ENCODE results near the gene FAM3D. TPM values are rescaled to one million over a fixed set of nuclear protein-coding genes. Genes with fewer than 3 reads are reported as not detected.

The FAM3D gene
- total RNA-seq, 1 donor from 2014 or later = not detected

- DNase-seq (ENCODE audit: low spot score) = no peak
Observed at GRCh38 chr3:58656631-58657030, 9.9 kb downstream of the FAM3D start.

- no peak for DNase-seq (ENCODE audit: low spot score)
Observed at GRCh38 chr3:58654466-58654865, 12.1 kb downstream of the FAM3D start.

GRCh38 chr3:58652624-58653023 lies 13.9 kb downstream of the FAM3D start:
- no peak for DNase-seq (ENCODE audit: low spot score)

- DNase-seq (ENCODE audit: low spot score) = peak; percentile 19
Observed at GRCh38 chr3:58651276-58651675, 15.3 kb downstream of the FAM3D start.

GRCh38 chr3:58647381-58648141 lies 19.0 kb downstream of the FAM3D start:
- DNase-seq (ENCODE audit: low spot score) = peak; percentile 42

GRCh38 chr3:58646503-58646902 lies 20.1 kb downstream of the FAM3D start:
- DNase-seq (ENCODE audit: low spot score) = peak; percentile 33

- DNase-seq (ENCODE audit: low spot score) = no peak
Observed at GRCh38 chr3:58645726-58646125, 20.8 kb downstream of the FAM3D start.

GRCh38 chr3:58642846-58643245 lies 23.7 kb downstream of the FAM3D start:
- no peak for DNase-seq (ENCODE audit: low spot score)

- peak; percentile 66 for DNase-seq (ENCODE audit: low spot score)
Observed at GRCh38 chr3:58640700-58641372, 25.7 kb downstream of the FAM3D start.

GRCh38 chr3:58639842-58640241 lies 26.7 kb downstream of the FAM3D start:
- DNase-seq (ENCODE audit: low spot score) = no peak

- DNase-seq (ENCODE audit: low spot score) = peak; percentile 17
Observed at GRCh38 chr3:58639001-58639400, 27.6 kb downstream of the FAM3D start.

- no peak for DNase-seq (ENCODE audit: low spot score)
Observed at GRCh38 chr3:58638591-58638990, 28.0 kb downstream of the FAM3D start.

GRCh38 chr3:58637509-58637908 lies 29.1 kb downstream of the FAM3D start:
- no peak for DNase-seq (ENCODE audit: low spot score)

GRCh38 chr3:58635371-58636285 lies 30.9 kb downstream of the FAM3D start:
- no peak for DNase-seq (ENCODE audit: low spot score)

GRCh38 chr3:58633157-58633865 lies 33.3 kb downstream of the FAM3D start:
- DNase-seq (ENCODE audit: low spot score) = no peak

- no peak for DNase-seq (ENCODE audit: low spot score)
Observed at GRCh38 chr3:58631742-58632141, 34.8 kb downstream of the FAM3D start.

GRCh38 chr3:58630710-58631092 lies 35.9 kb downstream of the FAM3D start:
- no peak for DNase-seq (ENCODE audit: low spot score)

- DNase-seq (ENCODE audit: low spot score) = peak; percentile 62
Observed at GRCh38 chr3:58630076-58630709, 36.4 kb downstream of the FAM3D start.

- no peak for DNase-seq (ENCODE audit: low spot score)
Observed at GRCh38 chr3:58629629-58630028, 36.9 kb downstream of the FAM3D start.

GRCh38 chr3:58628823-58629562 lies 37.6 kb downstream of the FAM3D start:
- DNase-seq (ENCODE audit: low spot score) = peak; percentile 92
